Activated naive CD8-positive, alpha-beta T cell treated with anti-CD3 and anti-CD28 coated beads for 36 hours (primary cell): Measurements from ENCODE around the gene FMC1. TPM values are rescaled to one million over a fixed set of nuclear protein-coding genes. Genes with fewer than 3 reads are reported as not detected.
A peak's percentile ranks its signal among the peaks of the same experiment; 100 is the strongest.

ENCODE experiments used
- DNase-seq: peaks from one replicate; pipeline ENCODE4 v3.0.0; 2021
- H3K27ac Mint-ChIP-seq: one replicate; pipeline ENCODE4 v1.8.0; 2022; ENCODE audit warnings: mild to moderate bottlenecking, moderate library complexity, mixed read lengths
- H3K27me3 Mint-ChIP-seq: one replicate; pipeline ENCODE4 v1.8.0; 2022; ENCODE audit warnings: mild to moderate bottlenecking, mixed read lengths
- H3K36me3 Mint-ChIP-seq: one replicate; pipeline ENCODE4 v1.8.0; 2021; ENCODE audit warnings: mild to moderate bottlenecking, mixed read lengths
- H3K4me1 Mint-ChIP-seq: one replicate; pipeline ENCODE4 v1.8.0; 2021; ENCODE audit warnings: mixed read lengths
- H3K4me3 Mint-ChIP-seq: one replicate; pipeline ENCODE4 v1.8.0; 2022; ENCODE audit warnings: mild to moderate bottlenecking, moderate library complexity, mixed read lengths
- H3K9me3 Mint-ChIP-seq: one replicate; pipeline ENCODE4 v1.8.0; 2022; ENCODE audit warnings: mixed read lengths
- total RNA-seq, 2 experiments: library from RNA; stranded (reverse); gene quantifications; one replicate each; pipeline ENCODE4 v1.2.3, GENCODE V29; 2021

FMC1 gene
- total RNA-seq, 2 experiments from 2014 or later: 6.3 to 7.7 TPM

DNA sequence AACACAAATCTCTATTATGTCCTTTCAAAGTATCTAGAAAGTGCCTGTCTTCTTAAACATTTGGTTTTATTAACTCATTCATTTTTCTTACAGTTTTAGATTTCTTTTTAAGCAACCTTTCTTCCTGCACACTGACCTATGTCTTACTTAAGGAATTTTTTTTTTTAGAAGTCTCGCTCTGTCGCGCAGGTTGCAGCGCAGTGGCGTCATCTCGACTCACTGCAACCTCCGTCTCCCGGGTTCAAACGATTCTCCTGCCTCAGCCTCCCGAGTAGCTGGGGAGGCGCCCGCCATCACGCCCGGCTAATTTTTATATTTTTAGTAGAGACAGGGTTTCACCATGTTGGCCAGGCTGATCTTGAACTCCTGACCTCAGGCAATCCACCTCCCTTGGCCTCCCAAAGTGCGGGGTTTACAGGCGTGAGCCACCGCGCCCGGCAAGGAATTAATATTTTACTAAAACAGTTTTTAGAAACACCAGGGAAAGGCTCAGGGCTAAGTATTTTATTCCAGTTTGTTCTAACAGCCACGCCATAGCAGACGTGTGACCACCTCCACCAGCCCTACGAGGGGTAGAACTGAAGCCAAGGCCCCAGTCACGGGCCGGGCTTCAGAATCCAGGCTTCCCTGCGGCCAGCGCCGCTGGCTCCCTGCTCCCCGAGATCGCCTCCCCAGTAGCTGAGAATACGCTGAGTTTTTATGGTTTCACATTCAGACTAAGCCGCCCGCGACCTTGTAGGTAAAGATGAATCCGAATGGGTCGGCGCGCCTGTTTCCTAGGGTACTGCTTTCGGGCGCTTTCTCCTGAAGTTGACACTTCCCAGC lies 17.6 kb downstream of the FMC1 start:
- H3K4me3 Mint-ChIP-seq: peak overlapping the region; percentile 97
- H3K9me3 Mint-ChIP-seq: no peaks in the 10 kb centered on the region
- DNase-seq: peak; percentile 46
- H3K27me3 Mint-ChIP-seq: no peaks in the 10 kb centered on the region
- peak overlapping the region; percentile 99 for H3K27ac Mint-ChIP-seq
- peaks cover 46% of the 10 kb centered on the region for H3K36me3 Mint-ChIP-seq
- peaks cover 27% of the 10 kb centered on the region for H3K4me1 Mint-ChIP-seq

DNA sequence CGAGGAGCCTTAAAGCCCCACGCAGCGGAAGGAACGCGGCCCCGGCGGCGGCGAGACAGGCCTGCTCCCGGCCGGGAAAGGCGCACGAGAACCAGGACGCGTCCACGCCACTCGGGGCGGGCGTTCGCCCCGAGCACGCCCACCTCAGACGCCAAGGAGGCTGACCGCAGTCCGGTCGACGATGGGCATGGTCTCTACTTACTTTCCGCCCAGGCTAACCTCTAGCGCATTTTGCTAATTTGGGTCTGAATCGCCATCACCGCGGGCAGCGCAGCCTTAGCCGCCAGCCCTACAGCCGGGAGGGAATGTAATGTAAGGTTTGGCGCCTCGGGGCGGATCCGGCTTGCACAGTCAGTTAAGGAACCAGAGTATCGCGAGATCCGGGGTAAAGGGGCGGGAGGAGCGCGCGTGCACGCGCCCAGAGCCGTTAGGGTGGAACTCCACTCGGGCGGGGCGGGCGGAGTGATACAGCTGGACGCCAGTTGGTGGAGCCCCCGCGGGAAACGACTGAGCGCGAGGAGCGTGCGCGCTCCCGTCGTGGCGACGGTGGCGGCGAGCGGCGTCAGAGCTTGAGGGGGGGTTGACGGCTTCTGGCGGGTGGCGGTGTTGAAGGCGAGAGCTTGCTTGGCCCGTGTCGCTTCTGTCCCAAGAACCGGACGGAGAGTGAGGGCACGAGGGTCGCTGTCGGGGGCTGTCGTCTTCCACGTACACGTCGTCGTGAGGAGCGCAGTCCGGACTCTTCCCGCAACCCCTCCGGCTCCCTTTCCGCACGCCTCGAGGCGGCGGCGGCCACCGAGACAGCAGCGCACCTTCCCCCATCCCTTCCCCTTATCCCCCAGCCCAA lies 18.5 kb downstream of the FMC1 start, which contains the start of gene LUC7L2:
TSS of gene LUC7L2 (plus strand) at position 529 of the 844 bp plus-strand sequence. CDS start 368 bp downstream, outside the sequence.
- peaks cover 50% of the 10 kb centered on the region for H3K36me3 Mint-ChIP-seq
- H3K27ac Mint-ChIP-seq: peak within 1 kb of the TSS; percentile 99
- H3K4me3 Mint-ChIP-seq: peak within 1 kb of the TSS; percentile 97
- H3K4me1 Mint-ChIP-seq: peaks cover 31% of the 10 kb centered on the region
- DNase-seq: peak; percentile 99
- H3K9me3 Mint-ChIP-seq: no peaks in the 10 kb centered on the region
- H3K27me3 Mint-ChIP-seq: no peaks in the 10 kb centered on the region

DNA sequence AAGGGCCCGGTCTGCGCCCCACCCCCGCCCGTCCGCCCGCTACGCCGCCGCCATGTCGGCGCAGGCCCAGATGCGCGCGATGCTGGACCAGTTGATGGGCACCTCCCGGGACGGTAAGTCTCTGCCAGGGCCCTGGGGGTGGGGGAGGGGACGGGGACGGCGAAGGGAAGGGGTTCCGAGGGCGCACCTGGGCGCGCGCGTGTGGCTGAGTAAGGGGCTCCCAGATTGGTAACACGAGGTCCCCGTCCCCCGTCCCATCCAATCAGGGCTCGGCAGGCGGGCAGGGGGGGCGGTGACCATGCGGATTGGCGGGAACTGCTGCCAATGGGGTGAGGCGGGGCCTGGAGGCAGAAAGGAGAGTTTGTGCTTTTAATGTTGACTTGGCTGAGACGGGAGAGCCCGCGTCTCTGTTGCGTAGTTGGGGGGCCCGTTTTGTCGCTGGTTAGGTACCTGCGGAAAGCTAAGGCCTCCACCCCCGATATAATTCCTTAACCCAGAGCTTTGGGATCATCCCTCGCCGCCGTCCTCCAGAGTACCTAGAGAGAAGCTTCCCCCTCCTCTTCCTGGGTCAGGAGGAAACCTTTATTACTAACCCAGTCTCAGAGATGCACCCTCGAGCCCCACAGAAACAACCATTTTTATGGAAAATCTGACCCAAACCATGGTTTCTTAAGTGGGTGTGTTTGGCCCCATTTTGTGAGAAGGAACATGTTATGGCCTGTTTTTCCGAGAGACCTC lies 19.2 kb downstream of the FMC1 start:
- Mint-ChIP-seq H3K36me3 (peaks cover 55% of the 10 kb centered on the region), H3K27me3 (no peaks in the 10 kb centered on the region), H3K4me3 (peak overlapping the region; percentile 97), H3K4me1 (peaks cover 35% of the 10 kb centered on the region), H3K9me3 (no peaks in the 10 kb centered on the region), H3K27ac (peak overlapping the region; percentile 99)
- DNase-seq: peak; percentile 99

DNA sequence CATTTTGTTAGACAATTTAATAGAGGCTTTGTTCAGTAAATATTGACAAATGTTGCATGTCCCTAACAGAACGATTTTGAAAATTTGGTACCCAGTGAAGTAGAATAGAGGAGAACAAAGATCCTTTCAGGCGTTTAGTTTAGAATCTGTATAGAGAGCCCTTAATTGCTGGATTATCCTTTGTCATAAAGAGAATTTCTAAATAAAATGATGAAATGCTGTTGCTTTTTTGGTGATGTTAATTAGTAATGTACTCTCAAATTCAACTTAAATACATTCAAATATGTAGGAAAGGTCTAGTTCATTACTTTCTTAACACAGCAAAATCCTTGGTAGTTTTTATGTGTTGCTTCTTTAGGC lies 19.8 kb downstream of the FMC1 start:
- peaks cover 55% of the 10 kb centered on the region for H3K36me3 Mint-ChIP-seq

DNA sequence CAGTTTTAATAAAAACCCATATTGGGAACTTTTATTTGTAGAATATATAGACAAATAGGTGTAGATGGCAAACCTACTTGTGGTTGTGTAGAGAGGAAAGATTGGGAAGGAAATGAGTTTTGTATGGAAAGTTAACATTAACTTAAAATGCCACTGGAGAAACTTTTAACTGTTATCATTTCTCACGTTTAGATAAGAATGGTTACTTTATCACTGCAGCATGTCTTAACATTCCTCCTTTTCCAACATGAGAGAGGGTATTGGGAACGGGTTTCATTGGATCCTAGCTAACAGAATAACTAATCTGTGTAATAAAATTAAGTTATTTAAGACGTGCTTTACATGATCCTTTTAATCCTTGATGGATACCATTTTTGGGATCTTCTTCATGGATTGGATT lies 20.4 kb downstream of the FMC1 start:
- Mint-ChIP-seq H3K27ac (peak overlapping the region; percentile 99), H3K27me3 (no peaks in the 10 kb centered on the region), H3K4me3 (peak overlapping the region; percentile 97), H3K9me3 (no peaks in the 10 kb centered on the region), H3K4me1 (peaks cover 45% of the 10 kb centered on the region), H3K36me3 (peaks cover 53% of the 10 kb centered on the region)
- no peak for DNase-seq

More for the DNA sequence above, 19.8 kb downstream of the FMC1 start:
- Mint-ChIP-seq H3K27ac (peak overlapping the region; percentile 99), H3K4me1 (peaks cover 41% of the 10 kb centered on the region), H3K9me3 (no peaks in the 10 kb centered on the region), H3K4me3 (peak overlapping the region; percentile 97), H3K27me3 (no peaks in the 10 kb centered on the region)
- DNase-seq: no peak

DNA sequence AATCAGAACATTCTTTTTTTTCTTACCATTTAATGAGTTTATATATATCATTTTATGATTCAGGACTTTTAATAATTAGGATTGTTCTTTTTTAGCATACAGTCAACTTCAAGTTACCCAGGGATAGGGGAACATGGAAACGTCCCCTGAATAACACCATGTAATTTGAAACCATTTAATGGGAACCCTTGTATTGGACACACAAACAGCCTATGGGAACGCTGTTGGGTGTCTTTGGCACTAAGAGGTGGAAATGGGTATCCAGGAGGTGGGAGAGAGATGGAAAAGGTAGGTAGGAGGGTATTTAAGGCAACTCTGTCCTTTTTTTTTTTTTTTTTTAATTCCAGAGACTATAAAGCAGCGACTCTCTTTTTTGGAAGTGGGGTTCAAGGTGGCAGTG lies 21.2 kb downstream of the FMC1 start:
- peaks cover 42% of the 10 kb centered on the region for H3K4me1 Mint-ChIP-seq
- no peaks in the 10 kb centered on the region for H3K27me3 Mint-ChIP-seq
- H3K4me3 Mint-ChIP-seq: peak overlapping the region; percentile 73
- H3K36me3 Mint-ChIP-seq: peaks cover 50% of the 10 kb centered on the region
- no peaks in the 10 kb centered on the region for H3K9me3 Mint-ChIP-seq
- DNase-seq: no peak
- peak overlapping the region; percentile 51 for H3K27ac Mint-ChIP-seq

DNA sequence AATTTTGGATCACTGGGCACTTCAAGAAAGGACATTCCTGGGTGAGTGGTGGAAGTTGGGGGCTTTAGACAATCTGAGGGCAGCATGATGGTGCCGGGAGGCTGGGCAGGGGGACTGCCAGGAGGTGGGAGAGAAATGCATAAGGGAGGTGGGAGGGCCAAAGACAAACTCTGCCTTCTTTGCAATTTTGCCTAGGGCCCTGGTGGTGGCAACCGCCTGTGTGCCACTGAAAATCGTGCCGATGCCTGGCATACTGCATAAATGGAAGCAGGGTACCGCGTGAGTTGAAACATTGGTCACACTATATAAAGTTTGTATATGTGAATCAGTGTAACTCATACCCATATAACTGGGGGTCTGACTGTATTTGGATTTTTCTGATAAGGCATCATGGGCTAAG lies 21.8 kb downstream of the FMC1 start:
- Mint-ChIP-seq H3K9me3 (no peaks in the 10 kb centered on the region), H3K4me3 (peak overlapping the region; percentile 73), H3K27ac (peak overlapping the region; percentile 77), H3K36me3 (peaks cover 52% of the 10 kb centered on the region), H3K27me3 (no peaks in the 10 kb centered on the region), H3K4me1 (peaks cover 47% of the 10 kb centered on the region)
- DNase-seq: no peak

DNA sequence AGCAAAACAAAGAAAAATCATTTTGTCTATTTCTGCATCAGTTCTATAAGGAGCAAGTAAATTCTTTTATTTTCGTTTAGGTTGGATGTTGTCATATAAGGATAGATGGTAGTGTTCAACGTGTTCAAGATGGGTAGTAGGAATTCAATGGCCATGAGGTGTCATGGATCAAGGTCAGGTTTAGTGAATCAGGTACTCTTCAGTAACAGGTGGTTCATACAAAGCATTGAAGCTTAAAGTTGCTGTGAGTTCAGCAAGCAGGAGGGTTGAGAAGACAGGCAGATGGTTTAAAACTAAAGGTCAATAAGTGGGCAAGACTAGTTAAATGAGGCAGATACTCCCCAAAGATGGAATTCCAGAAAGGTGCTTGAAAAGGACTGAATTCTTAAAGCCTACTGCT lies 24.2 kb downstream of the FMC1 start:
- peaks cover 61% of the 10 kb centered on the region for H3K4me1 Mint-ChIP-seq
- DNase-seq: no peak
- no peak overlapping the region for H3K4me3 Mint-ChIP-seq
- no peaks in the 10 kb centered on the region for H3K9me3 Mint-ChIP-seq
- H3K36me3 Mint-ChIP-seq: peaks cover 46% of the 10 kb centered on the region
- no peaks in the 10 kb centered on the region for H3K27me3 Mint-ChIP-seq
- no peak overlapping the region for H3K27ac Mint-ChIP-seq

DNA sequence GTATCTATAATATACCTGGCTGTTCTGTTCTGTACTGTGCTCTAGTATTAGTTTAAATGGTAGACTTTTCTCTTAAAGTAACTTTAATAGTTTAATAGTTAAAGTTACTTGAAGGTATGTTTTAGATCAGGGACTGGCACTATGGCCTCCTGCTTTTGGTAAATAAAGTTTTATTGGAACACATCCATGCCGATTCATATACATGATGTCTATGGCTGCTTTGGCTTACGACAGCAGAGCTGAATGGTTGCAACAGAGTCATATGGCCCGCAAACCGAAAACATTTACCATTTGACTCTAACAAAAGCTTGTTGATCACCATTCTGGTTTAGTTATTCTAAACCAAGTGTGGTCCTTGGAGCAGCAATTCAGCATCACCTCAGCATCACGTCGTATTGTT lies 25.3 kb downstream of the FMC1 start:
- no peak overlapping the region for H3K4me3 Mint-ChIP-seq
- no peaks in the 10 kb centered on the region for H3K9me3 Mint-ChIP-seq
- H3K27ac Mint-ChIP-seq: no peak overlapping the region
- no peaks in the 10 kb centered on the region for H3K27me3 Mint-ChIP-seq
- H3K36me3 Mint-ChIP-seq: peaks cover 44% of the 10 kb centered on the region
- peaks cover 69% of the 10 kb centered on the region for H3K4me1 Mint-ChIP-seq
- DNase-seq: no peak

DNA sequence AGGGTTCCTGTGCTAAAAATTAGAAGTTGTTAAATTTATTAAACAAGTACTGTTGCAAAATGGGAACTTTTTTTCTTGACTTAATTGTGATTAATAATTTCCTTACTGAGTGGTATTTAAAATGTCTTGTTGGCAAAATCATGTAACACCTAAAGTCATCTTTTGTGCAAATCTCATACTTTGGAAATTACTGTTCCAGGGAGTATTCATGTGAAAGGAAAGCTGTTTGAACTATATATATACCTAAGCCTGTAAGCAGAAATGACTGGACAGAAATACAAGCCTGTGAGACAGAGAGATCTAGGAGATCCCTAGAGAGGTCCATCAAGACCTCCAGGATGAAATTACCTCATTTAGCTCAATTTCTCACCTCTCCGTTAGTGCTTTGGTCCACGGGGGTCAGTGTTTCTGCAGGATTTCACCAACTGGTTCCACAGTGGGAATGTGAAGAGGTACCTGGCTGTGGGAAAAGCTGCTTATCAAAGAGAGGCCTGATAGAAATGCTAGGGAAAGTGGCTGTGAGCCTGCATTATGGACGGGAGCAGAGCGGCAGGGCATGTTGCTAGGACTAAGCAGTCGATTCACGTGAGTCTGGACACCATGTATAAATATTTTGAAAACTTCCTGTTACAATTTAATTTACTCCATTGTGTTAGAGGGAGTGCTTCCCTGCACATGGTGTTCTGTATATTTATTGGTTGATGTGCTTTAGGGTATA lies 26.5 kb downstream of the FMC1 start:
- H3K9me3 Mint-ChIP-seq: no peaks in the 10 kb centered on the region
- no peak overlapping the region for H3K4me3 Mint-ChIP-seq
- H3K27me3 Mint-ChIP-seq: no peaks in the 10 kb centered on the region
- H3K27ac Mint-ChIP-seq: no peak overlapping the region
- no peak for DNase-seq
- peaks cover 40% of the 10 kb centered on the region for H3K36me3 Mint-ChIP-seq
- H3K4me1 Mint-ChIP-seq: peaks cover 64% of the 10 kb centered on the region

DNA sequence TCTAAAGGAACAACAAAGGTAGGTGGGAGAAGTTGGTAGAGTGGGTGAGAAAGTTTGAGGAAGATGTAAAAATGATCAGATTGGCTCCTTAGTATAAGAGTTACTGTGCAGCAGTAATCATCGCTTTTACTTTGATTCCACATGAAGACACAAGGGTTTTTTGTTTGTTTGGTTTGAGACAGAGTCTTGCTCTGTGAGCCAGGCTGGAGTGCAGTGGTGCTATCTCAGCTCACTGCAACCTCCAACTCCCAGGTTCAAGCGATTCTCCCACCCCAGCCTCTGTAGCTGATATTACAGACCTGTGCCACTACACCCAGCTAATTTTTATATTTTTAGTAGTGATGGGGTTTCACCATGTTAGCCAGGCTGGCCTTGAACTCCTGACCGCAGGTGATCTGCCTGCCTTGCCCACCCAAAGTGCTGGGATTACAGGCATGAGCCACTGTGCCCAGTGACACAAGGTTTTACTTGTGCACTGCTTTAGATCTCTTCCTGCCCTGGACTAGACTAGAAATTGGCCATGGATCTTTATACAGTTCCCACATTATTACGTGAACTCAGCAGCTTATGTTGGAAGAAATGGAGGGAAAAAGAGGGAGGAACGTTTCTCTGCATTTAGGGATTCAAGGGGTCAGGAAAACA lies 29.3 kb downstream of the FMC1 start:
- Mint-ChIP-seq H3K27me3 (no peaks in the 10 kb centered on the region), H3K27ac (peak overlapping the region; percentile 64), H3K4me3 (no peak overlapping the region), H3K9me3 (no peaks in the 10 kb centered on the region), H3K36me3 (peaks cover 30% of the 10 kb centered on the region), H3K4me1 (peaks cover 60% of the 10 kb centered on the region)
- DNase-seq: no peak

DNA sequence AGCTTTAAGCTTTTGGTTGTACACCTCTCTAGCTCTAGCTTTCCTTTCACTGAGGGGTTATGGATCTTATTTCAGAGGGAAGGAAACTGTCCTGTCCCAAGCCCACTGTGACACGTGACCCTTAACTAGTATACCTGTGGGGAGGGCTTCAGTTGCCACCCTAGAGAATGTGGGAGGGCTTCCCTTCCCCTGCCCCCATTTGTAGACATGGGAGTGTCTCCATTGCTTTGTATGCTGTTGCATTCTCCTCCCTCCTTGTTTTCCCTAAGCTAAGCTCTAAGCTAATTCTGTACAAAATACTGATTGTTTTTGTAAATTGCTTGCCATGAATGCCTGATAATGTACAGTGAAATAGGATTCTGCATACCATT lies 29.8 kb downstream of the FMC1 start:
- Mint-ChIP-seq H3K4me1 (peaks cover 55% of the 10 kb centered on the region), H3K27me3 (no peaks in the 10 kb centered on the region), H3K4me3 (no peak overlapping the region), H3K9me3 (no peaks in the 10 kb centered on the region), H3K36me3 (peaks cover 27% of the 10 kb centered on the region), H3K27ac (peak overlapping the region; percentile 64)
- DNase-seq: no peak

DNA sequence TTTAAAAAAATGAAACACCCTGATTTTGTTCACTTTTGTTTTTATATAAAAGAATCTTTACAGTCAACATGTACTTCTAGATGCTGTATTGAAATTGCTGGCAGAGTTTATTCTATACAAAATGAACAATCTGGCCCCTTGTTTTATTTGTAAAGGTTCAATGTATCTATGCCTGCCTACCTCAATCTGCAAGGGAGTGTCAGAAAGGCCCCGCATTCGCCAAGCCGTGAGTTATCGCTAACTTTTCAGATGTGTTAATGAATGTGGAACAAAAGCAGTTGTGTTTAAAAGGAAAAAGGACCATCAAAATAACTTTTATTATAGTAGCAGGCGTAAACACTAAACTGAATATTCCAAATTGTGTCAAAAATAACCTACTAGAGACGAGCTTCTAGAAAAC lies 33.1 kb downstream of the FMC1 start:
- no peak overlapping the region for H3K4me3 Mint-ChIP-seq
- no peak for DNase-seq
- peaks cover 40% of the 10 kb centered on the region for H3K4me1 Mint-ChIP-seq
- H3K27me3 Mint-ChIP-seq: no peaks in the 10 kb centered on the region
- H3K36me3 Mint-ChIP-seq: peaks cover 30% of the 10 kb centered on the region
- H3K9me3 Mint-ChIP-seq: no peaks in the 10 kb centered on the region
- no peak overlapping the region for H3K27ac Mint-ChIP-seq

DNA sequence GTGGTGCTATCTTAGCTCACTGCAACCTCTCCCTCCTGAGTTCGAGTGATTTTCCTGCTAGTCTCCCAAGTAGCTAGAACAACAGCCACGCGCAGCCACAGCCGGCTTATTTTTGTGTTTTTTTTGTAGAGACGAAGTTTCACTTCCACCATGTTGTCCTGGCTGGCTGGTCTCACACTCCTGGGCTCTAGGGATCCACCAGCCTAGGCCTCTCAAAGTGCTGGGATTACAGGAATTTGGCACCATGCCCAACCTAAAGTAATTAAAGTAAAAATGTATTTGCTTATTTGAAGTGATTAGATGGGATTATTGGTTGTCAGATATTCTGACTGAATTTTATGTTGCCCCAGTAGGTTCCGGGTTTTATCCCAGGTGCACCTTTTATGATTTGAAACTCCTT lies 41.3 kb downstream of the FMC1 start:
- Mint-ChIP-seq H3K27ac (no peak overlapping the region), H3K4me1 (peaks cover 5% of the 10 kb centered on the region), H3K4me3 (no peak overlapping the region), H3K9me3 (no peaks in the 10 kb centered on the region), H3K27me3 (no peaks in the 10 kb centered on the region), H3K36me3 (peaks cover 13% of the 10 kb centered on the region)
- DNase-seq: no peak
